Suppressor macrophage treated with lipopolysaccharide for 1 hour (primary cell): ENCODE results near the gene PRIM2.
"Not testable (repeated sequence)": the region's sequence is repeated elsewhere in the genome, so short reads cannot be mapped to it uniquely, and the experiment has no call there.

ENCODE experiments used
- DNase-seq, 3 donors: peaks; one replicate each; pipeline ENCODE4 v3.0.0-alpha.2; 2020 to 2022

Gene PRIM2

DNA sequence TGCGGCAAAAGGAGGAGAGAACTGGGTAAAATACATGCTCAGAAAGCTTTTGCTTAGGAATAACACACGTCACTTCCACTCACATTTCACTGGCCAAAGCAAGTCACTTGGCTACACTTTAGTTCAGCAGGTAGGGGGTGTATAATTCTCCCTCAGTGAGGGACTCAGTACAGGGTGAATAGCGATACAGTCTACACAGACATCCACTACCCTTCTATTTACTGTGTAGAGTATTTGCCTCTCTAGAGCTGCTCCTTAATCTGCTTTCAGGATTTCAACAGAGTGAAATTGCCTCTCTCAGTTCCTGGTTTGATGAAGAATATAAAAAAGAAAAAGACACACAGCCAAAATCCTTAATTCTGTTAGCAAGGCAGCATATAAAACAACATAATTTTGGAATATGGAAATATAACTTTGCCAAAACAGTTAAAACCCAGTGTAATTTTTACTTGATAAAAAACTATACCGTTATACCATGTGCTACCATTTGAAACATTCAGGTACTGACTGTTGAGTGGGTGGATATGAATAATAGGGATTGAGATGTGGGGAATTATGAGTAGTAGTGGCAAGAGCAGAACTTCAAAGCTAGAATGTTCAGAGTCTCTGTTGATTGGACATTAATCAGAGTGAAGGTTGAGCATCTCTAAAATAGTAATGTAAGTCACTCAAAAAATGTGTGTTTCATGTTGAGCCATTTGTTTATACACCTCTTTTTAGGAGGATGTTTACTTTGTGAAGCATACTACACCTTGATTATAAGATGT lies 51.7 kb downstream of the PRIM2 start:
- DNase-seq: not testable (repeated sequence)

DNA sequence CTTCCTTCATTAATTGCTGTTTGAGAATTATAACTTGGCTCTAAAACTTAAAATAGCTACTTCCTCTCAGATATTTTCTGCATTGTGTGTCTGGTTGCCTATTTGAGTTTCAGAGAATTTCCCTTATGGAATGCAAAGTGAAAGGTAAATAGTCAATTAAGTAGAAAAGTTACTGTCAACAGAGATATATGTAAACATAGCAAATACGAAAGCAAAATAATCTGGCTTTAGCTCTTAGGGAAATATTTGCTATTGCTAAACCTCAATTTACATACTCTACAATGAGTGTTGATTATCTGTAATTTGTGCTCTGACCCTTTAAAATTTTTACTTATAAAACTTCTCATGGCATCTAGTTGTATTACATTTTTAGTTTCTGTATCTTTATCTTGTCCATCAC lies 54.3 kb downstream of the PRIM2 start:
- DNase-seq: not testable (repeated sequence)

DNA sequence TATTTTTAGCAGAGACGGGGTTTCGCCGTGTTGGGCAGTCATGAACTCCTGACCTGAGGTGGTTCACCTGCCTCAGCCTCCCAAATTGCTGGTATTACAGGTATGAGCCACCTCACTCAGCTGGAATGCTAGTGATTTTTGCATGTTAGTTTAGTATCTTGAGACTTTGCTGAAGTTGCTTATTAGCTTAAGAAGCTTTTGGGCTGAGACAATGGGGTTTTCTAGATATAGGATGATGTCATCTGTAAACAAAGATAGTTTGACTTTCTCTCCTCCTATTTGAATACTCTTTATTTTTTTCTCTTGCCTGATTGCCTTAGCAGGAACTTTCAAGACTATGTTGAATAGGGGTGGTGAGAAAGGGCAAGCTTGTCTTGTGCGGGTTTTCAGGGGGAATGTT lies 57.3 kb downstream of the PRIM2 start:
- DNase-seq: not testable (repeated sequence)

DNA sequence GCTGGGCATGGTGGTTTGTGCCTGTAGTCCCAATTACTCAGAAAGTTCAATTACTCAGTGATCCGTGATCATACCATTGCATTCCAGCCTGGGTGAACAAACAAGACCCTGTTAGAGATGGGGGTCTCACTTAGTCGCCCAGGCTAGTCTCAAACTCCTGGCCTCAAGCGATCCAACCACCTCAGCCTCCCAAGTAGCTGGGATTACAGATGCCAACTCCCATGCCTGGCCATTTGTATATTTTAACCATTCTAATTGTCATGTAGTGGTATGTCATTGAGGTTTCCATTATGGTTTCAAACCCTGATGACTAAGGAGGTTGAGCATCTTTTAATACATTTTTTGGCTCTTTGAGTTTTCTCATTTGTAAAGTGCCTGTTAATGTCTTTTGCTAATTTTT lies 58.7 kb downstream of the PRIM2 start:
- not testable (repeated sequence) for DNase-seq

DNA sequence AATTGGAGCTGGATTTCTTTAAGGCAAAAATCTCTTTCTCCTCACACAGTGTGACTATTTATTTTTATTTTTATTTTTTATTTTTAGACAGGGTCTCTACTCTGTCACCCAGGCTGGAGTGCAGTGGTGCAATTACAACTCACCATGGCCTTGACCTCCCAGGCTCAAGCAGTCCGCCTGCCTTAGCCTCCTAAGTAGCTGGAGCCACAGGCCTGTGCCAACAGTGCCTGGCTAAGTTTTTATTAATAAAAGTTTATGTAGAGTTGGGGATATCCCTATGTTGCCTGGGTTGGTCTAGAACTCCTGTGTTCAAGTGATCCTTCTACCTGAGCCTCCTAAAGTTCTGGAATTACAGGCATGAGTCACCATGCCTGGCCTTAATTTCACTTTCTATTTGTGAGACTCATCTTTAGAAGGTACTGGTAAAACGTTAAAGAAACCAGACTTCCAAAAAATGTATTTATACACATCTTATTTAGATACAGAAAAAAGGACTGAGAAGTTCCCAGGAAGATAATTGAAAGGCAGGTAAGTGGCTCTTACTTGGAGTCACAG lies 71.7 kb downstream of the PRIM2 start:
- DNase-seq: not testable (repeated sequence)

DNA sequence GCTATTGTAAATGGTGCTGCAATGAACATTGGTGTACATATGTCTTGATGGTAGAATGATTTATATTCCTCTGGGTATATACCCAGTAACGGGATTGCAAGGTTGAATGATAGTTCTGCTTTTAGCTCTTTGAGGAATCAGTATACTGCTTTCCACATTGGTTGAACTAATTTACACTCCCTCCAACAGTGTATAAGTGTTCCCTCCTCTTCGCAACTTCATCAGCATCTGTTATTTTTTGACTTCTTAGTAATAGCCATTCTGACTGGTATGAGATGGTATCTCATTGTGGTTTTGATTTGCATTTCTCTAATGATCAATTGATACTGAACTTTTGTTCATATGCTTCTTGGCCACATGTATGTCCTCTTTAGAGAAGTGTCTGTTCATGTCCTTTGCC lies 73.4 kb downstream of the PRIM2 start:
- DNase-seq: not testable (repeated sequence)

DNA sequence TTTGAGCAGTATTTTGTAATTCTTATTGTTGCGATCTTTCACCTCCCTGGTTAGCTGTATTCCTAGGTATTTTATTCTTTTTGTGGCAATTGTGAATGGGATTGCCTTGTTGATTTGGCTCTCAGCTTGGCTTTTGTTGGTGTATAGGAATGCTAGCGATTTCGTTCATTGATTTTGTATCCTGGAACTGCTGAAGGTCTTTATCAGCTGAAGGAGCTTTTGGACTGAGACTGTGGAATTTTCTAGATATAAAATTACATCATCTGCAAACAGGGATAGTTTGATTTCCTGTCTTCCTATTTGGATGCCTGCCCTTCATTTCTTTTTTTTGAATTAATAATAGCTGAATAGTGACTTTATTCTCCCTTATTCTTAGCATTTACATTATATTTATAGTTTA lies 74.6 kb downstream of the PRIM2 start:
- not testable (repeated sequence) for DNase-seq

DNA sequence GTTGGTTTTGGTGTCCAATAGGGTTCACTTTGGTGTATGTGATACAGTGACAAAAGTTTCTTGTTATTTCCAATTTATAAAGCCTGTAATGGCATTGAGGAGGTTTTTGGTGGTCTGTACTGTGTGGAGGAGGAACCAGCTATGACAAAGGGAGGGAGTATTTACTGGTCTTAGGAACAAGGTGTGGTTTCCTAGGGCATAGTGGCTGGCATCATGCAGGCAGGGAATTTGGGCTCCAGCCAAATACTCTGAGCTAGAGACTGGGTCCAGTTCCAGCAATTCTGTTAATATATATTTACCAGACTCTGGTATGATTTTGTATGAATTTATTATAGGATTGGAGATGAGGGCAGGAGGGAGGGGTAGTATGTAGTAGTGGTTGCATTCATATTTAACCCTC lies 101.9 kb downstream of the PRIM2 start:
- not testable (repeated sequence) for DNase-seq

GRCh38 chr6:57421503-57421902 lies 104.1 kb downstream of the PRIM2 start:
- DNase-seq: peak in 1 of 3 donors; percentile 2

- no peak for DNase-seq
Measured at GRCh38 chr6:57423468-57423867, 106.0 kb downstream of the PRIM2 start.

- not testable (repeated sequence) for DNase-seq
Measured at GRCh38 chr6:57431742-57432141, 114.3 kb downstream of the PRIM2 start.

GRCh38 chr6:57432157-57432556 lies 114.7 kb downstream of the PRIM2 start:
- DNase-seq: no peak

GRCh38 chr6:57432919-57433684 lies 115.7 kb downstream of the PRIM2 start:
- peak in 2 of 3 donors; percentile 7 to 27 for DNase-seq

GRCh38 chr6:57433790-57434189 lies 116.4 kb downstream of the PRIM2 start:
- DNase-seq: not testable (repeated sequence)

- no peak for DNase-seq
Measured at GRCh38 chr6:57434944-57435343, 117.5 kb downstream of the PRIM2 start.

DNA sequence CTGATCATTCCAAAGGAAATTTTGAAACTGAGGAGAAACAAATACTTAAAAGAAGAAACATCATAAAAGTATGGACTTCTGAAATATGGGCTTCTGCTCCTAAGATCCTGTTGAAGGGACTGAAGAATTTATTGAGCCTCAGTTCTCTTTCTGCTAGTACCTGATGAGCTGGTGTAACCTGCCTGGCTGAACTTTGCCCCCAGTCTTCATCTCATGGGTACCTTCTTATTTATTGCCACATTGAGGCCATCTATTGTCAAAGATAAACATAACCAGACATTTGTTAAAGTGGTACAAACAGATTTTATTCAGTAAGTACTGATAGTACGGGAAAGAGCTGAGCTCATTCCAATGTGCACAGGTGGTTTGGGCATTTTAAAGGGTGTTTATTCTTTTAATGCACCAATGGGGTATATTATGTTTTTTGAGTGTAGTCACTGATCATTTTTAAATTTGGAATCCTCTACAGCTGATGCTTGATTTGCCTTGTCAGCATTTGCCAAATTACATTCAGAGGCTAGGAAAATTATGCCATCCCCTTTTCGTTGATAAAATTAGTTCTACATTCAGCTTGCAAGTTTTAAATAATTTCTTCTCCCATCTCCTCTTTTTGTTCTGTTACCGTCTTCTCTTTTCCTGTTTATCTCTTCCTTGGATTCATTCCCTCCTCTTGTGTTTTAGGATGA lies 118.2 kb downstream of the PRIM2 start:
- no peak for DNase-seq

DNA sequence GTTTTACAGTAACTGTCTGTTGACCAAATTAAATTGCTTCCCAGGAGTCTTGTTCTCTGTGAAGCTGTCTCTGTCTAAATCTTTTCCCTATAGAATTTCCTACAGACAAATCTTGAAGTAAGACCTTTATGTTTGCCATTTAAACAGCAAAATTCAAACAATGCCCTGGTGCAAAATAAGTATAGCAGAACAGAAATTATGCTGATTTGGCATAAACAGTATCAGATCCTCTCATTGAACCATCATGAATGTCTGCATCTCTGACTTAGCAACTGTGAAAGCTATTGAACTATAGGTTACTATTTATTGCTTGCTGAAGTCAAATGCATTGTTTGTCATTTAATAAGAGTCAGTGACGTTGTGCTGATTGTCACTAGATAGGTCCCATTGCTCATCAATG lies 123.3 kb downstream of the PRIM2 start:
- not testable (repeated sequence) for DNase-seq

- not testable (repeated sequence) for DNase-seq
Measured at GRCh38 chr6:57442133-57442532, 124.7 kb downstream of the PRIM2 start.

GRCh38 chr6:57443181-57443580 lies 125.8 kb downstream of the PRIM2 start:
- DNase-seq: not testable (repeated sequence)

GRCh38 chr6:57444787-57445186 lies 127.4 kb downstream of the PRIM2 start:
- not testable (repeated sequence) for DNase-seq

GRCh38 chr6:57445379-57445778 lies 127.9 kb downstream of the PRIM2 start:
- not testable (repeated sequence) for DNase-seq

DNA sequence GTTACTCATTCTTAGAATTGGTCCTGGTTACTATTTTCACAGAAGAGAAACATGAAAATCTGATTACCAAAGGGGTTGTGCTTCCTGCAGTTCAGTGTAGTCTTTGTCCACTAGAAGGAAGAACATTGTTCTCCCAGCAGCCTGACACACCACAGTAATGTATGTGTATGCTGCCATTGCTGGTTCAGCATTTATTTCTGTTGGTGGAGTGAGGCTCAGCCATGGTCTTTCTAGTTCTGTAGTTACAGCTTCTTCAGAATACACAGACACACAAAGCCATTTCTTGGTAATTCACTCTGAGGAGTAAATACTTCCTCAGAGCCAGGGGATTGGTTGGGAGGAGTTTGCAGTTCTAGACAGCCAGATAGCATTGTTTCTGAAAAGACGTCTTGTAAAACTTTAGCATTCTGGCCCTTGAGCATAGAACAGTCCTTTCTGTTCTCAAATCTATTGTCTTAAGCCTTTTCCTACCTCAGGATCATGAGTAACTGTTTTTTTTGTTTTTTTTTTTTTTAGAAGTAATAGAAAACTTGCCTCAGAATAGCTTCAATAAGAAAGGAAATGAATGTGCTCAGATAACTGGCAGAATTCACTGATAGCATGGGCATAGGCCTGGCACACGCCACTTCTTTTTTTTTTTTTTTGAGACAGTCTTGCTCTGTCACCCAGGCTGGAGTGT lies 128.5 kb downstream of the PRIM2 start:
- not testable (repeated sequence) for DNase-seq
